GM21360 (cell line): Measurements from ENCODE around the gene GP1BB.

Experiments used
- ATAC-seq: cut with Tn5 transposase; IDR thresholded peaks from one replicate; pipeline ENCODE4 v1.9.1; 2021; ENCODE audit warnings: mild to moderate bottlenecking, moderate library complexity; ENCODE audit not compliant: unreplicated experiment

GP1BB gene

DNA sequence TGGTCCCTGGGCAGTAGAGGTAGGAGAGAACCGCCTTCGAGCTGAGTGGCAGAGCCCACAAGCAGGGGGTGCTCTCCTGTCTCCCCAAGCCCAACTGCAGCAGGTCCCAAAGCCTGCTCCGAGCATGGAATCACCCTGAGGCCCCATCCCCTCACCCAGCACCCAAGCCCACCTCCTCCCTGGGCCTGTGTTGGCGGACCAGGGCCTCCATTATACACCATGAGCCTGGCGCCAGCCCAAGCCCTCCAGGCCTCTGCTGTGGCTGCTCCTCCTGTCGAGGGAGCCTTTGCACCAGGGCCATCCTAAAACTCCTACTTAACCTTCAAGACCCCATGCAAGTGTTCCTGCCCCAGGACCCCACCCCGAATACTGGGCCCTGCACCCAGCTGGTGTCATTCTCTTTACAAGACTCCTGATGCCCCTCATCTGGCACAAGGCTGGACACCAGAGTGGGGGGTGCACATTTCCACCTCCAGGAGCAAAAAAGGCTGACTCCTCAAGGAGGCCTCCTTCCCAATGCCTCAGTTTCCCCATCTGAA lies 16.6 kb downstream of the GP1BB start:
- no peak for ATAC-seq

DNA sequence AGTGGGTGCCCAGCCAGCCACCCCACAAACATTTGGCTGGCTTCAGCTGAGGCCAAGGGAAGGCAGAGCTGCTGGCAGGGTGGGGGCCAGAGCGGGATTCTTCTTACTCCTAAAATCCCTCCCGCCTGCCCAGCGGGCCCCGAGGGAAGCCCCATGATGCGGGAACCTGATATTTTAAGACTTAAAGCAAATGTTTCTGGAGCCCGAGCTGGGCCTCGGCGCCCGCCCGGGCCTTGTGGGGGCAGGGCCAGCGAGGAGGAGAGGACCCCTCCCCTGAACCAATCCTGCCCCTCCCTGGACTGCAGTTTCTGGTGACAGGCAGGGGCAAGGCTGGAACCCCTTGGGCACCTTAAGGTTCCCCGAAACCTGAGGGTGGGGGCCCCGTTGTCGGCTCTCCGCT lies 17.2 kb downstream of the GP1BB start:
- no peak for ATAC-seq

DNA sequence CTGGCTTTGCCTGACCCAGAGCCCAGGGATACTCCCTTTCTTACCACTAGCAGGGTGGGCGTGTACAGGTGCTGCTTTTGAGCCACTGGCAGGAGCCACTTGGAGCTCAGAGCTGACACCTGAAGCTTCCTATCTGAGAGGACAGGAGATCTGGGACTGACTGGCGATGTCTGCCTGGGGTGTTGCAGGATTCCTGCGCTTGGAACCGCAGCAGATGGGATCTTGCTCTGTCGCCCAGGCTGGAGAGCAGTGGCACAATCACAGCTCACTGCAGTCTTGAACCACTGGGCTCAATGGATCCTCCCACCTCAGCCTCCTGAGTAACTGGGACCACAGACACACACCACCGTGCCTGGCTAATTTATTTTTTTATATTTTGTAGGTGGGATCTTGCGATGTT lies 17.7 kb downstream of the GP1BB start:
- ATAC-seq: no peak

DNA sequence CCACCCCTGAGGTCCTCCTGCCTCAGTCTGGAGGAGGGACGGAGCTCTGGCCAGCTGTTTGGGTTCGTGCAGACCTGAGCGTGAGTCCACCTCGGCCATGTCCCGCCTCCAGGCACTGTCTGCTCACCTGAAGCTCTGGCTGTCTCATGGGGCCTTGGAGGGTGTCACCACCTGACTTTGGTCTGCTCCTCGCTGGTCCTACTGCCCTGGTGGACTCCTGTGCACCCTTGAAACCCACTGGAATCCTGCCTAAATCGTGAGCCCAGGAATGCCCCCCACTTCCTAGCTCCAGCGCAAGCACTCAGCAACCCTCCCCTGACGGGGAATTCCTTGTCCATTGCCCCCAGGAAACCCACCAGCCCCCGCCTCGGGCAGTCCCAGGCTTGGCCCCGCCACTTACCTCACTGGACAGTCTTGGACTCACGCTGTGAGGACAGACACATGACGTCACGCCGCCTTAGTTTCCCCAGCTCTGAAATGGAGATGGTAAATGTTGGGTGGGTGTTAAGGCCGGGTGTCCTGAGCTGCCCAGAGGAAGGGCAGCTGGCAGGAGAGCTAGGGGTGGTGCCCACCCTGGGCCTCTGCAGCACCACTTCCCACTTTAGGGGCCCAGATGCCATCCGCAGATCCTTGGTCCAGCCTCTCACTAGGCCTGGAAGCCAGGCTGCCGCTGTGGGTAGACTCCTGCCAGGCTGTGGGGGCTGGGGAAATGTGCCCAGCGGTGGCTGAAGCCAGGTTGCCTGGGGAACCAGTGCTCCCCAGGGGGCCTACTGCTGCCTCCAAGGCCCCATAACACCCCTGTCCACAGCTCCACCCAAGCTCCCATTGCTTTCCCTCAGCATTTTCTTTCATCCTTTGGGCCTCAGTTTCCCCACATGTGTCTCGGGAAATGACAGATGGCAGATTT lies 19.1 kb downstream of the GP1BB start:
- ATAC-seq: no peak

DNA sequence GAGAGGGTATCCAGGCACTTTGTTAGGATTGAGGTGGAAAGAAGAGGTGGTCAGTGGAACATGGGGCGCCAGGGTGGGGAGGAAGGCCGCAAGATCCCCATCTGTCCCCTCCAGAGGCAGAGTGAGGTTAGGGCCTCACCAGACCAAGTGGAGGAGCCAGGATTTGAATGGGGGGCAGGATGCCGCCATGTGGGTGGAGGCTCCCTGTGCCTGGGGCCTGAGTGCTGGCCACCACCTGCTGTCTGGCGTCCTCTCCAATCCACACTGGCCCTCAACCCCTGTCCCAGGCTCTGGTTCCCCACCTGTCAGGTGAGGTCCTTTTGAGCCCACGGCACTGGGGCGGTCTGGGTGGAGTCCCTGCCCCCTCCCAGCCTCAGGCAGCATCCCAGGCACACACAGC lies 19.7 kb downstream of the GP1BB start:
- ATAC-seq: no peak

DNA sequence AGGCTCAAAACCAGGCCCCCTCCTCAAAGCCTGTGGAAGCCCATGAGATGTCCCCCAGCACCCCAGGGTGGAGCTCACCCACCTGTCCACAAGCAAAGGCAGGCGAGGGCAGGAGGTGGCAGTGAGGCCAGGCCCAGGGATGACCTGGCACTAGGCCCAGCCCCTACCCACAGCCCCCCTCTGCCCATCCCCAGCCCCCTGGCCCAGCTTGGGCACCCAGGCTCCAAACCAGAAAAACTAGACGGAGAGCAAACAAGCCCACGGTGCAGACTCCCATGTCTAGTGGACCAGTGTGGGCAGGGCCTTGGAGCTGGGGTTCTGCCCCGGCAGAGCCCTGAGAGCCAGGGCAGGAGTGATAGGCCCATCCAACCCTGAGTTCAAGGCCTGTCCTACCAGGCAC lies 20.3 kb downstream of the GP1BB start:
- ATAC-seq: no peak

DNA sequence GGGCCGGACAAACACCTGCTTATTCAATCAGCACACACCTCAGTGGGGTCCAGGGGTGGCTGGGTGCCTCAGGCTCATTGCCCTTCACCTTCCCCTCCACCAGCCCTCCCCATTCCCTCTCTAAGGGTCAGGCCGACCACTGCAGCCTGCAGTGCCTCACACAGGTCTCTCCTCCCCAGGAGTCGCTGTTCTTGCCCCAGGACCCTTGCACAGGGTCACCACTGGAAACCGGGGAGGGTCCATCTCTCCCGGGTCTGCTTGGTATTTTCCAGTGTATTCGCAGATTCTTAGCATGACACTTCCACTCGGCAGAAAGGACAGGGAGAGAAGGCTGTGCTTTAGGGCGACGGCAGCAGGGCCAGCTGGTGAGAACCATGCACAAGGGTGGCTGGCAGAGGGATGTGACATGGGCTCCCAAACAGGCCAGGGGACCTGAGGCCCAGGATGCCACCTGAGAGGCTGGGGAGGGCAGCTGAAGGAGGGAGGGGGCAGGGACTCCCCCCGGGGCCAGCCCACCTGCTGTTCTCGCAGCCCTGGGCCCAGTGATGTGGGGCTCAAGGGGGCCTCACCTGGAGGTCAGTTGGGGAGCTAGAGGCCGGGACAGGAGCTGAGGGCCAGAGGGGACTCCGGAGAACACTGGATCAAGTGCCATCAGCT lies 21.1 kb downstream of the GP1BB start:
- ATAC-seq: no peak

DNA sequence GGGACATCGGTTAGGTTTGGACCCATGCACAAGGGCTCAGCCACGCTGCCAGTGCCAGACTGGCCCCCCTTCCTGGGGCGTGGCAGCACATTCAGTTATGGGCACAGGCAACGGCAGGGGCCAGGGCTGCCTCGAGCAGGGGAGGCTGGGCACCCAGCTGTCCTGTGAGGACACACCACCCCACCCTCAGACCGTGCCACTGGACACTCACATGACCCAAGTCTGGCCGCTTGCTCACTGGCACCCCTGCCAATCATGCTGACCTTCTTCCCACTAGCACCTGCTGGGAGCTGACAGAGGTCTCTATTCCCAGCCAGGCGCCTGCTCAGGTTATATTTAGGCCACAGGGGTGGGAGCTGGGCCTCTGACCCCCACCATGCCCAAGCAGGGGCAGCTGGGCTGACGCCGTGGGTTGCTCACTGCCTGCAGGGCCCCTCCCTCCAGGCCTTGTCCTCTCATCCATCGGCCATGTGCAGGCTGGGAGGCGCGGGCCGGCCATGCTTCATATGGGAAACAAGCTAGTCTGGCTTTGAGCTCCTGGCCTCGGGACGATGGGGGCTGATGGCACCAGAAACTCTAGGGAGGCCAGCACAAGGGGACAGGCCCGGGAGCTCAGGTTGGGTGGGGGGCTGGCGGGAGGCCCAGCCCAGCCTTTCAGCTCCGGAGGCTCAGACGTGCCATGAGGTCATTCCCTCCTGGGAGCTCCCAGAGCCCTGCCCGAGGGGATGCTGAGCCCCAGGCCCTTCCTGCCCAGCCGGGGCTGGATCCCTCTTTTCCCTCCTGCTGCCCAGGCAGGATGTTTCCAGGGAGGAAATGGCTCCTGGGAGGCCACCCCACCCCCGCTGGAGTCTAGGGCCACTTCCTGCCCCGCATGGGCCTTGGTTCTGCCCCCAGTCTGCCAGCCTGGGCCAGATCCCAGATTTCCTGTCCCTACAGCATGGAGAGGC lies 22.1 kb downstream of the GP1BB start:
- no peak for ATAC-seq

DNA sequence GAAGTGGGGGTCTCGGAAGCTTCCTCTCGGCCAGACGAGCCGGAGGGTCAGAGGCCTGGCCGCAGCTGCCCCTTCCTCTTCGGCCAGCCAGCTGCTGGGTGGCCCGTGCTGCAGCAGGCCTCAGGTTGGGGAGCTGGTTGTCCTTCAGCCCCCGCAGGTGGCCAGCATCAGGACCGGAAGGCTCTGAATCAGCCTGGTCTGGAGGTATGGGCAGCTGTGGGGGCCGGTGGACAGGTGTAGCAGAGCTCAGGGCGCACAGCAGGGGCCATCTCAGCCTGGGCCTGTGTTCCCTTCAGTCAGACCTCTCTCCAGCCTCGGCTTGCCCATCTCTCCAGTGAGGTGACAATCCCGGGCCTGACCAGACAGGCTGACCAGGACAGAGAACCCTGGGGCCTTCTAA lies 23.4 kb downstream of the GP1BB start:
- no peak for ATAC-seq

DNA sequence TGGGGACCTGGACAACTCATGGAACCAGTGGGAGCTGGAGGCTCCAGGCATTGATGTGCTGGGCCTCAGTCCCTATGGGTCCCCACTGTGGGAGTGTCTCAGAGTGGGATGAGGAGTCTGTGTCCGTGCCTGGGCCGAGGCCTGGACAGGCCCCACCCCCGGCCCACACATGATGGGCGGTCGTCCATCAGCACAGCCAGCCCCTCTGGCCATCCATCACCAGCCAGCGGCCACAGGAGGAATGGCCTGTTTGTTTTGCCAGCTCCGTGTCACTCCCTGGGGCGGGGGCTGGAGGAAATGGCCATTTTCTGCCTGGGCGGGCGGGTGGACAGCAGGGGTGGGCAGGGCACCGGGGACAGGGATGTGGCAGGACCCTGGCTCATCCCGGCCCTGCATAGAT lies 24.2 kb downstream of the GP1BB start:
- no peak for ATAC-seq

DNA sequence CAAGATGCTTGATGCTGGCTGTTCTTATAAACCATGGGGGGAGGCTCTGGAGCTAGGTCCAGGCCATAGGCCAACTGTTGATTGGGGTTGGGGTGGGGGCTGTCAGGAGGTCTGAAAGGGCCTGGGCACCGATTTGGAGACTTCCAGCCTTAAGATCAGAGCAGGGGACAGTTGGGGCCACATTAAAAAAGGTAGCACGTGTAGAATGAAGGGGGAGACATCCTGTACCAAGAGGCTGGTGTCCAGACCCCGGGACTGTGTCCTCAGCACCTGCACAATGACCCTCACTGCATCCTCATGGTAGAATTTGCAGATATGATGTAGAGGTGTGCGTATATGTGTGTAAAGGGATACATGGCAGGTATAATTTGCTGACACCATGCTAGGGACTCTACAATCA lies 24.8 kb downstream of the GP1BB start:
- ATAC-seq: no peak

DNA sequence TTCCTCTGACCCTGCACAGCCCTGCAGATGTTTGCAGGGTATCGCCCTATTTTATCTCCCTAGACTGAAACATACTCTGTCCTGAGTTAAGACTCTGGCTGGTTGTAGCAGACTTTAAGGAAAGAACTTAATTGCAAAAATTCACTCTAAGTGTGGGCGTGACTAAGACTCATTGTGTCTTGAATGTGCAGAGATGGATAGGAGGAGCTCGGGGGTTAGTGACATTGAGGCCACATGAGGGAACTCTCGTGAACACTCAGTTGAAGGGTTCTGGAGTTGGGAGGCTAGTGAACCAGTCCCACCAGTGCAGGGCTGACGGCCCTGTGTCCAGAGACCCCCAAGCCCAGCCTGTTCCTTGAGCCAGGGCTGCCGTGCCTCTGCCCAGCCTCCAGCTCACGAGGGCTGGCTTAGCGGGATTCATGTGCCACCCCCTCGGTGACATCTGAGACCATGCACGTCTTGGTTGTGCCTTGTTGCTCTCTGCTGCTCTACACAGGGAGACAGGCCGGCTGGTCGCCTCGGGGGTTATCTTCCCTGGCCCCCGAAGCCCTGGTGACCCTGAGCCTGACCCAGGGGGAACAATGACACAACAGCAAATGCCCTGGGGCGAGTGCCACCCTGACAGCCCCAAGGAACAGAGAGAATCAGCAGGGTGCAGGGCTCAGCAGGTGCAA lies 25.8 kb downstream of the GP1BB start:
- no peak for ATAC-seq

DNA sequence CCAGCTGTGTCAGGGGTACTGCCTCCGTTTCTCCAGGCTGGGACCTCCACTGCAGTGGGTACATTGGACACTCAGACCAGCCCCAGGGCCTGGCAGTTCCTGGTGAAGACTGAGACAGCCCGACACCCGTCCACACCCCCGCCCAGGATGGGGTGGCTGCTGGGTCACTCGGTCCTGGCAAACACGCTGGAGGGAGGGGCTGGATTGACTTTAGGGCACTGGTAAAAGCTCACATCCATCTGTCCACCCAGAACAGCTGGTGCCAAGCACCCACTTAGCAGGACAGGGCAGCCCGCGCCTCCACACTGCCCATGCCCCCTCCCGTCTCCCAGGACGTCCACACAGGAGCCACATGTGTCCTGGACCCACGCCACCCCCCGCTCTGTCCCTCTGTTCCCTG lies 26.5 kb downstream of the GP1BB start:
- no peak for ATAC-seq

DNA sequence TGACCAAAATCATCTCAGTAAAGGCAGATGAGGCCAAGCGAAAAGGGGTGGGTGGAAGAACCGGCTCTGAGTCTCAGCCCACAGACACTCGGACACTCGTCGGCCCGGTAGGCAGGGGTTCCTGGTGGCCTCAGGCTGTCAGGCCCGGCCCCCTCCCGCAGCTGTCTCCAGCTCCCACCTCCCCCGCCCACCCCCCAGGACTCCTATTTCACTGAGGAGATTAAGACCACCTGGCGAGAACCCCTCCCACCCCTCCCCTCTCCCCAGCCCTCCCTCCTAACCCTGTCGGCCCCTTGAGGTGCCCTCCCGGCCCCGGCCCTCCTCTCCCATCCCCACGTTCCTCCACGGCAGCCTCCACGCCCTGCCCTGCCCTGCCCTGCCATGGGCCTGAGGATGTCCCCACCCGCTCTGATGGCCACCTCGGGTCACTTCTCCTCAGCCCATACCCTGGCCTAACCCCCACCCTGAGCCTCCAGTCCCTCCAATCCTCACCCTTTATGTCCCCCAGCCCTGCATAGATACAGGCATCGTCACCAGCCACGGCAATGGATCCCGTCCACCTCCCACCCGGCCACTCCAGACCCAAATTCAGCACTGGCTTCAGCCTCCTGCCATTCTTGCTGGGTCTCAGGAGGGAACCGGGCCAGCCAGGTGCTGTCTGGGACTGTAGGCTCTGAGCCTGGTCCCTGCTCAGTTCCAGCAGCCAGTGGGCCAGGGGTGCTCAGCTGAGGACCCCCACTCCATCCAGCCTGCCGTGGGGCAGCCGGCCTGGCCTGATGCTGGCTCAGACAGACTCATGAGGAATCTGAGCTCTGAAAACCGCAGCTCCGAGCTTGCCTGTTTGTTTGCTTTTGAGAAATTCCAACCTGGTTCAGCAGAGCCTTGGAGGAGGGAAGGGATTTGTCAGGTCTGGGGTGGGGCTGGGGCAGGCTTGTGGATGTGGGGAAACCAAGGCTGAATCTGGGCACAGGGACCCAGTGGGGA lies 27.5 kb downstream of the GP1BB start:
- no peak for ATAC-seq

DNA sequence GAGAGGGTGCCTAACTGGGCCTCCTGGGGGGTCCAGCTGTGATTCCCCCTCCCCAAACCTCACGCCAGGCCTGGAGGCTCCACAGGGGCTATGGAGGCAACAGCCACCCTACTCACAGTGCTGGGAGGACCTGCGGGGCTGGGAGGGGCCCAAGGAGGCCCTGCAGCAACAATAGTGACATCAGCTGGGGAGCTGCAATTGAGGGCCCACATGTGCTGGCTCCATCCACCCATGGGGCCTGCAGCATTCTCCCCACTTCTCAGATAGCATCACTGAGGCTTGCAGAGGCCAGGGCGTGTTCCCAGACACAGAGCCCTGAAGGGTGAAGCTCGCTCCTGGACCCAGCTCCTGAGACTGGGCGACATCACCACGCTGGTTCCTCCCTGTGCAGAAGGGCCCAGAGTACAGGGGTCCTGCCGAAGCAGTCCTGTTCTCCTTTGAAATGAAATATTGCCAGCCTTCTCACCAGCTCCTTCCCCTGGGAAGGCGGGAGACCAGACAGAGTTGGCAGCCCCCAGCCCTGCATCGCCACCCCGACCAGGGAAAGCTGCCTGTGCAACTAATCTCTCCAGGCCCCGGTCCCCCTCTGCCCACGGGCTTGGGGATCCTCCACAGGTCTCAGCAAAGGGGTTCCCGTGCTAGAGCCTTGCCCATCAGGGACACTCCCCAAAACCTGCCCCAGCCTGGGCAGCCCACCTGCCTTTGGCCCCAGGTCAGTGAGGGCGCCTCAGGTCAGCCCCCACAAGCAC lies 28.3 kb downstream of the GP1BB start:
- no peak for ATAC-seq

DNA sequence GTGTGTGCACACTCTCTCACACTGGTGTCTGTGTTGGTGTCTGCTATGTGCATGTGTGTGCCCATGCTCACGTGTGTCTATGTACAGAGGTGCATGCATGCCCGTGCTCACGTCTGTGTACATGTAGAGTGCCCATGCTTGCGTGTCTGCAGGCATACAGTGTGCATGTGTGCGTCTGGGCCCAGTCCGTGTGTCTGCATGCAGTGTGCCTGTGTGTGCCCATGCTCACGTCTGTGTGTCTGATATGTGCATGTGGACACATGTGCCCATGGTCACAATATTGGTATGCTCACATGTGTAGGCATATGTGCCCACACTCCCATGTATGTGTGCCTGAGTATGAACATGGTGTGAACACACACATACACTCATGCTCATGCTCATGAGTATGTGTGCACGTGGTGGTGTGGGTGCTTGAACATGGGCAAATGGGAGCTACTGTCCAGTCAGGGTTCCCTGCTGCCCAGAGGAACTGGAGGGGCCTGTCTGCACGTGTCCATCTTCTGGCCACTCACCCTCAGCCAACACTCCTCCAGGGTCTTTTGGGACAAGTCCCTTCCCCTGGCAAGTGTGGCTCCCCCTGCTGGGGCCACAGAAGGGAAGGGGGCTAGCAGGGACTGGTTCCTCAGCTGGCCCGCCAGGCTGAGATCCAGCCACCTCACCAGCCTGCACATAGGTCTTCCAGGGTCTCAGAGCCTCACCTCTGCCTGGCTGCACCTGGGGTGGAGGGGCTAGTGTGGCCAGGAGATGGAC lies 29.9 kb downstream of the GP1BB start:
- no peak for ATAC-seq

DNA sequence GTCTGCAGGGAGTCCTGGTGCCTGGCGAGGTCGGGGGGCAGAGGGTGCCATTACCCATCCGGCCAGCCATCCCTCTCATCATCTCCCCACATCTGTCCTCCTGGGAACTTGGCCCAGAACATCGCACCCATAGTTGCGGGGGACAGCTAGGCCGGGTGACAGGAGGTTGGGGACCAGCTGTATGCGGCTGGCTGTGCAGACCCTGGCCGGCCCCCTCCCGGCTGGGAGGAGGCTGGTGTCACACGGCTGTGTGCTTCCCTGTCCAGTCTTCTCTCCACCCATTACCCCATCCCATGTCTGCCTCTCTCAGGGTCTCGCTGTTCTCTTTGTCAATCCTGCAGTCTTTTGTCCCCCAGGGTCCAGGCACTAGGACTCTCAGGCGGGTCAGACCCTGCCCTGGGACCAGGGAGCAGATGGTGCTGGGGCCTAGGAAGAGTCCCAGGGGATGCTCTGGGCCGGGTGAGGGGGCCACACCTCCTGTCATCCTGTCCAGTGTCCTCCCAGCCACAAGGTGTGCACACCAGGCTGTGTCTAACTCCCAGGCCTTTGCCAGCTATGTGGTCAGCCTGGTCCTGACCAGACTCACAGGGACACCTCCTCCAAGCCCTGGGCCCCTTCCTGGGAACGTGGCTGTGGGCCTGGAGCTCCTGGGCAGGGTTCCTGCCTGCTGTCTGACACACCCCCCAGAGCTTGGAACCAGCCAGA lies 30.8 kb downstream of the GP1BB start:
- no peak for ATAC-seq
